Tibial nerve (tissue), 4 donors: ENCODE data around the gene METAP2.

Experiments
- EP300 ChIP-seq, 2 donors: sonication (generic); formaldehyde crosslinking; IDR thresholded peaks; one replicate each; pipeline ENCODE4 v1.6.1; 2017; ENCODE audit warnings: antibody characterized with exemption in 2 of 2, mild to moderate bottlenecking in 1 of 2
- POLR2A ChIP-seq, 2 donors: fragments of 450-650 bp; IDR thresholded peaks; one replicate each; pipeline ENCODE4 v1.6.1; 2017; ENCODE audit warnings: antibody characterized with exemption in 2 of 2, mild to moderate bottlenecking in 2 of 2, moderate library complexity in 2 of 2
- TF ChIP-seq, protein P1 (sequence below), 5 experiments: fragments of 200-600 bp in 3 of 5; fragments of 450-650 bp in 2 of 5; sonication (generic) in 3 of 5; IDR thresholded peaks; one replicate each; pipeline ENCODE4 v1.5.1; 2016 to 2019; ENCODE audit warnings: antibody characterized with exemption in 5 of 5, mild to moderate bottlenecking in 3 of 5, moderate library complexity in 2 of 5

DNA sequence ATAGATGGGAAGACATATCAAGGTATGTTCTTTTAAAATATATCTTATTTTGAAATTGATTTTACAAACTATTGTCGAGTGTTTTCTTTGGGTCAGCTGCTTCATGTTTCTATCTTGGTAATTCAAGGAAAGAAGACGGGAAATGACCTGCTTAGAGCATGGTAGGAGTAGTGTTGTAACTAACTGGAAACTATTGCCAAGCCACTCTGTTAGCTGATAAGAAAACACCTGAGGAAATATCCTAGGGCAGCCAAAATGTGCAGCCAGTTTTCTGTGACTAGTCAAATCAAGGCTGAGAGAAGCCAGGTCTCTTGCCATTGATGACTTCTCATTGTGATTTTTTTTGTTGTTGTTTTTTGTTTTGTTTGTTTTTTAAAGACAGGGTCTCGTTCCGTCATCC, 30.2 kb downstream of the METAP2 start:
- TF ChIP-seq POLR2A (IDR thresholded peaks at IDR 0.05), result no peak
- TF ChIP-seq, protein P1, sequence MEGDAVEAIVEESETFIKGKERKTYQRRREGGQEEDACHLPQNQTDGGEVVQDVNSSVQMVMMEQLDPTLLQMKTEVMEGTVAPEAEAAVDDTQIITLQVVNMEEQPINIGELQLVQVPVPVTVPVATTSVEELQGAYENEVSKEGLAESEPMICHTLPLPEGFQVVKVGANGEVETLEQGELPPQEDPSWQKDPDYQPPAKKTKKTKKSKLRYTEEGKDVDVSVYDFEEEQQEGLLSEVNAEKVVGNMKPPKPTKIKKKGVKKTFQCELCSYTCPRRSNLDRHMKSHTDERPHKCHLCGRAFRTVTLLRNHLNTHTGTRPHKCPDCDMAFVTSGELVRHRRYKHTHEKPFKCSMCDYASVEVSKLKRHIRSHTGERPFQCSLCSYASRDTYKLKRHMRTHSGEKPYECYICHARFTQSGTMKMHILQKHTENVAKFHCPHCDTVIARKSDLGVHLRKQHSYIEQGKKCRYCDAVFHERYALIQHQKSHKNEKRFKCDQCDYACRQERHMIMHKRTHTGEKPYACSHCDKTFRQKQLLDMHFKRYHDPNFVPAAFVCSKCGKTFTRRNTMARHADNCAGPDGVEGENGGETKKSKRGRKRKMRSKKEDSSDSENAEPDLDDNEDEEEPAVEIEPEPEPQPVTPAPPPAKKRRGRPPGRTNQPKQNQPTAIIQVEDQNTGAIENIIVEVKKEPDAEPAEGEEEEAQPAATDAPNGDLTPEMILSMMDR (IDR thresholded peaks at IDR 0.05), result no peak
- no peak for TF ChIP-seq EP300 (IDR thresholded peaks at IDR 0.05)
